IMR-90 (cell line): ENCODE data around the gene BCL2L15. TPM values are rescaled to one million over a fixed set of nuclear protein-coding genes. Genes with fewer than 3 reads are reported as not detected.
A peak's percentile ranks its signal among the peaks of the same experiment; 100 is the strongest.

Source experiments
- ATAC-seq: fragments of 200-7000 bp; cut with Tn5 transposase; 2 replicates; pipeline ENCODE4 v1.9.1; 2020; ENCODE audit warnings: low read depth, mild to moderate bottlenecking, moderate library complexity
- BruUV-seq: library from RNA; stranded (reverse); fragments of 400-500 nt; replicated peaks from 2 replicates; lab custom pipeline; 2021; lab: Mats Ljungman, UMichigan
- CTCF ChIA-PET: fragments of 300-600 bp; formaldehyde crosslinking; extraction: SDS; loops from one replicate; lab custom pipeline; 2021; ENCODE audit warnings: antibody characterized with exemption; lab: Yijun Ruan, JAX
- POLR2A ChIA-PET: fragments of 300-600 bp; sonication (Branson Sonifier 250); formaldehyde crosslinking; loops from one replicate; lab custom pipeline; 2022; ENCODE audit warnings: antibody characterized with exemption; ENCODE audit not compliant: unreplicated experiment; lab: Charles Lee
- DNase-seq: peaks from one replicate; pipeline ENCODE4 v3.0.0; 2013
- H2AFZ ChIP-seq: replicated peaks from 2 replicates; pipeline ENCODE3; 2013; ENCODE audit warnings: low read length, mild to moderate bottlenecking; ENCODE audit not compliant: poor library complexity
- H2AK5ac ChIP-seq: 2 replicates; pipeline ENCODE4 v1.6.1; 2013; ENCODE audit warnings: low read depth, low read length, inconsistent platforms
- H2AK9ac ChIP-seq: replicated peaks from 2 replicates; pipeline ENCODE3; 2013; ENCODE audit warnings: mild to moderate bottlenecking, low read depth, low read length, moderate library complexity; ENCODE audit not compliant: poor library complexity
- H2BK120ac ChIP-seq: 2 replicates; pipeline ENCODE4 v1.6.1; 2013; ENCODE audit warnings: low read depth, low read length, inconsistent platforms
- H2BK15ac ChIP-seq: 3 replicates; pipeline ENCODE4 v1.6.1; 2013; ENCODE audit warnings: low read depth, low read length, inconsistent platforms
- H2BK20ac ChIP-seq: 2 replicates; pipeline ENCODE4 v1.6.1; 2013; ENCODE audit warnings: low read depth, mild to moderate bottlenecking, inconsistent platforms, low read length, moderate library complexity
- H2BK5ac ChIP-seq: 2 replicates; pipeline ENCODE4 v1.6.1; 2013; ENCODE audit warnings: mild to moderate bottlenecking, low read depth, low read length, inconsistent platforms; ENCODE audit not compliant: poor library complexity, severe bottlenecking
- H3K14ac ChIP-seq: replicated peaks from 2 replicates; pipeline ENCODE4 v1.6.1; 2013; ENCODE audit warnings: low read depth, low read length, inconsistent platforms
- H3K18ac ChIP-seq: 2 replicates; pipeline ENCODE4 v1.6.1; 2013; ENCODE audit warnings: low read depth, low read length, control low read depth
- H3K23ac ChIP-seq: 2 replicates; pipeline ENCODE4 v1.6.1; 2013; ENCODE audit warnings: low read depth, low read length, inconsistent platforms
- H3K27ac ChIP-seq: 2 replicates; pipeline ENCODE4 v1.5.1; 2013; ENCODE audit warnings: mild to moderate bottlenecking, control low read depth, low read length; ENCODE audit not compliant: insufficient read depth
- H3K27me3 ChIP-seq: 2 replicates; pipeline ENCODE4 v1.6.1; 2013; ENCODE audit warnings: low read length; ENCODE audit not compliant: control insufficient read depth, insufficient read depth
- H3K36me3 ChIP-seq: 2 replicates; pipeline ENCODE4 v1.6.1; 2013; ENCODE audit warnings: low read length, mixed read lengths; ENCODE audit not compliant: control insufficient read depth, insufficient read depth
- H3K4ac ChIP-seq: 2 replicates; pipeline ENCODE4 v1.6.1; 2013; ENCODE audit warnings: low read depth, low read length, inconsistent platforms
- H3K4me1 ChIP-seq: 2 replicates; pipeline ENCODE4 v1.6.1; 2013; ENCODE audit warnings: low read length, mixed read lengths; ENCODE audit not compliant: control insufficient read depth, insufficient read depth
- H3K4me2 ChIP-seq: 2 replicates; pipeline ENCODE4 v1.6.1; 2013; ENCODE audit warnings: low read depth, mild to moderate bottlenecking, control low read depth, low read length, moderate library complexity
- H3K4me3 ChIP-seq: 2 replicates; pipeline ENCODE4 v1.5.1; 2013; ENCODE audit warnings: low read depth, mild to moderate bottlenecking, control low read depth, low read length, moderate library complexity; ENCODE audit not compliant: insufficient read depth
- H3K56ac ChIP-seq: 2 replicates; pipeline ENCODE4 v1.6.1; 2013; ENCODE audit warnings: low read length, inconsistent platforms; ENCODE audit not compliant: insufficient read depth; ENCODE audit errors: extremely low read depth
- H3K79me1 ChIP-seq, 2 experiments: 2 replicates each; pipeline ENCODE4 v1.6.1; 2013; ENCODE audit warnings: low read length in 2 of 2, inconsistent platforms in 1 of 2, low read depth in 1 of 2
- H3K9ac ChIP-seq: 2 replicates; pipeline ENCODE4 v1.6.1; 2013; ENCODE audit warnings: low read depth, low read length, control low read depth
- H3K9me1 ChIP-seq: 2 replicates; pipeline ENCODE4 v1.6.1; 2013; ENCODE audit warnings: low read length, inconsistent platforms; ENCODE audit not compliant: insufficient read depth
- H3K9me3 ChIP-seq: 2 replicates; pipeline ENCODE4 v1.6.1; 2013; ENCODE audit warnings: low read length; ENCODE audit not compliant: control insufficient read depth, insufficient read depth
- H4K20me1 ChIP-seq: 2 replicates; pipeline ENCODE4 v1.6.1; 2013; ENCODE audit warnings: low read length, inconsistent platforms; ENCODE audit not compliant: insufficient read depth
- H4K5ac ChIP-seq: 2 replicates; pipeline ENCODE4 v1.6.1; 2013; ENCODE audit warnings: mild to moderate bottlenecking, low read depth, low read length, control low read depth
- H4K8ac ChIP-seq, 2 experiments: 2 replicates each; pipeline ENCODE4 v1.6.1; 2013; ENCODE audit warnings: low read depth in 2 of 2, low read length in 2 of 2, control low read depth in 1 of 2, inconsistent platforms in 1 of 2
- H4K91ac ChIP-seq: 2 replicates; pipeline ENCODE4 v1.6.1; 2013; ENCODE audit warnings: low read depth, low read length, inconsistent platforms; ENCODE audit not compliant: insufficient read depth
- RAD21 ChIP-seq: IDR thresholded peaks from 2 replicates; pipeline ENCODE4 v1.6.1; 2012; ENCODE audit warnings: low read length, improper control_type of control experiment
- WGBS, 2 experiments: methylation state at CpG; one replicate each; pipeline versions ENCODE4 v1.1.5 to v1.1.7; 2013; ENCODE audit warnings: missing lambda C conversion rate in 2 of 2; ENCODE audit not compliant: insufficient read length in 1 of 2; ENCODE audit errors: extremely low coverage in 2 of 2; 5-methylcytosine and 5-hydroxymethylcytosine counted together
- dilution Hi-C: fragments of 300-500 bp; cut with HindIII; formaldehyde crosslinking; loops from one replicate; pipeline ENCODE4 v1.14.3; 2018; ENCODE audit warnings: low sequenced_read_pairs; ENCODE audit not compliant: unreplicated experiment
- in situ Hi-C: fragments of 300-500 bp; cut with MboI; formaldehyde crosslinking; loops from 3 replicates; pipeline ENCODE4 v1.14.3; 2019; ENCODE audit warnings: low sequenced_read_pairs, inconsistent platforms, mixed read lengths
- intact Hi-C: fragments of 100-400 bp; cut with micrococcal nuclease; formaldehyde crosslinking; loops from 2 replicates; pipeline ENCODE4 v1.10.0; 2022
- polyA plus RNA-seq, 3 experiments: library from polyadenylated mRNA; depleted of rRNA; stranded (reverse); fragments of >200 nt; gene quantifications; 2 replicates each; pipeline ENCODE4 v1.2.3, GENCODE V29; 2012; ENCODE audit warnings: low replicate concordance in 1 of 3
- total RNA-seq: library from RNA; depleted of rRNA; stranded (reverse); fragments of >200 nt; gene quantifications from 2 replicates; pipeline ENCODE4 v1.2.3, GENCODE V29; 2012
- TF ChIP-seq, protein P1 (sequence below): conservative IDR thresholded peaks from 2 replicates; pipeline ENCODE4 v1.5.1; 2012; ENCODE audit warnings: mild to moderate bottlenecking, low read depth, low read length, improper control_type of control experiment

Gene BCL2L15
- total and polyA plus RNA-seq, 2 of the 4 experiments (the other 2 are of a cell fraction) = under 0.01 to 0.15 TPM

DNA sequence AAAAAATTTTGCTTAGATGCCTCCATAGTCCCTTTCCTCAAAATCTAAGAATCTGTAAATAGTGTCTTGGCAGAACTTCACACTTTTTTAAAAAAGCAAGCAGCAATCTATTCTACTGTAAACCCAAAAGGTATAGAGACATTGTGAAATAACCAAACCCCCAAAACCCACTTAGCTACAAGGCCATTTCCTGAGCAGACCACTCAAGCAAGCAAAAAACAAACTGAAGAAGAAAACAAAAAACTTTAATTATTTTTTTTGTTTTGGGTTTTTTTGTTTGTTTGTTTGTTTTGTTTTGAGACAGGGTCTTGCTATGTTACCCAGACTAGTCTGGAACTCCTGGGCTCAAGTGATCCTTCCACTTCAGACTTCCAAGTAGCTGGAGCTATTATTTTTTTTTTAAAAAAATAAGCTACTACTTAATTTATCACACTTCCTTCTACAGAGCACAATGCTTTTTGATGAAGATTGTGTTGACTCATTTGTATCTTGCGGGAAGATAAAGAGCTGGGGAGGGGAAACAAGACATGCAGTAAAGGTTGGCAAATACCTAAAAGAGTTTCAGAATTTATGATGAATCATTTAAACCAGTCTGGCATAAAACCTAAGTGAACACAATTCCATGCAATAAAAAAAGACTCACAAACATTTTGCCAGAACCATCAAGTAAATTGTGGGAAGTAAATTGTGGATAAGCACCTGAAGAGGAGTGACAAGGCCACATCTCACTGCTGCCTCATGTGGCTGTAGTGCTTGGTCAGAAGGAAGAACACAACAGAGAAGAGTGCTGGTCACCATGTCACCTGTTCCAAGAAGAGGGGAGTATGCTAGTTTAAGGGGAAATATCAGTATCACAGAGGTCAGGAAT is 13.1 kb downstream of the BCL2L15 start:
- H3K4me2 ChIP-seq = no peak overlapping the region
- TF ChIP-seq, protein P1, sequence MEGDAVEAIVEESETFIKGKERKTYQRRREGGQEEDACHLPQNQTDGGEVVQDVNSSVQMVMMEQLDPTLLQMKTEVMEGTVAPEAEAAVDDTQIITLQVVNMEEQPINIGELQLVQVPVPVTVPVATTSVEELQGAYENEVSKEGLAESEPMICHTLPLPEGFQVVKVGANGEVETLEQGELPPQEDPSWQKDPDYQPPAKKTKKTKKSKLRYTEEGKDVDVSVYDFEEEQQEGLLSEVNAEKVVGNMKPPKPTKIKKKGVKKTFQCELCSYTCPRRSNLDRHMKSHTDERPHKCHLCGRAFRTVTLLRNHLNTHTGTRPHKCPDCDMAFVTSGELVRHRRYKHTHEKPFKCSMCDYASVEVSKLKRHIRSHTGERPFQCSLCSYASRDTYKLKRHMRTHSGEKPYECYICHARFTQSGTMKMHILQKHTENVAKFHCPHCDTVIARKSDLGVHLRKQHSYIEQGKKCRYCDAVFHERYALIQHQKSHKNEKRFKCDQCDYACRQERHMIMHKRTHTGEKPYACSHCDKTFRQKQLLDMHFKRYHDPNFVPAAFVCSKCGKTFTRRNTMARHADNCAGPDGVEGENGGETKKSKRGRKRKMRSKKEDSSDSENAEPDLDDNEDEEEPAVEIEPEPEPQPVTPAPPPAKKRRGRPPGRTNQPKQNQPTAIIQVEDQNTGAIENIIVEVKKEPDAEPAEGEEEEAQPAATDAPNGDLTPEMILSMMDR = 0 out of 2 replicates have a peak, but pooled peaks have one; percentile 5
- TF ChIP-seq RAD21 = no peak
- in situ Hi-C loops = loop anchor here (25.0 kb wide), 1 partner anchor 413 kb away; no protein-coding TSS in a partner anchor

More for the DNA sequence above, 13.1 kb downstream of the BCL2L15 start:
- no peak overlapping the region for H4K91ac ChIP-seq
- no peak overlapping the region for H2AK5ac ChIP-seq
- no peak overlapping the region for H3K18ac ChIP-seq
- no peaks in the 10 kb centered on the region for H3K79me1 ChIP-seq
- H3K4ac ChIP-seq = no peak overlapping the region
- no peak overlapping the region for H3K27ac ChIP-seq
- no CpG with 5 or more reads among the region's 1 CpG for WGBS, 2 experiments
- H3K4me1 ChIP-seq = 0 out of 2 replicates have a peak, but pooled peaks cover 2% of the 10 kb centered on the region
- H4K20me1 ChIP-seq = no peaks in the 10 kb centered on the region
- peaks cover 3% of the 10 kb centered on the region; the same call in 1 of the 2 replicates for H3K9me1 ChIP-seq
- H2AK9ac ChIP-seq = no peak overlapping the region
- H3K14ac ChIP-seq = 0 out of 2 replicates have a peak overlapping the region, but pooled peaks have one; percentile 32
- H3K36me3 ChIP-seq = no peaks in the 10 kb centered on the region
- intact Hi-C loops = no loop called here
- no peak overlapping the region for H2BK120ac ChIP-seq
- no peak overlapping the region for H2BK20ac ChIP-seq
- H3K9me3 ChIP-seq = no peaks in the 10 kb centered on the region
- H3K23ac ChIP-seq = no peak overlapping the region
- DNase-seq = peak; percentile 8
- H3K56ac ChIP-seq = no peak overlapping the region
- ChIA-PET CTCF (no interaction called here), POLR2A (no interaction called here)
- no peak overlapping the region for H3K9ac ChIP-seq
- dilution Hi-C loops = no loop called here
- H2AFZ ChIP-seq = no peak overlapping the region
- no peak overlapping the region for H3K4me3 ChIP-seq
- no peak overlapping the region for H4K8ac ChIP-seq
- no peaks in the 10 kb centered on the region for H3K27me3 ChIP-seq
- no peak overlapping the region for H4K5ac ChIP-seq
- H2BK5ac ChIP-seq = no peak overlapping the region
- ATAC-seq = no peak
- H2BK15ac ChIP-seq = no peak overlapping the region
- BruUV-seq = no TSS peak
